Measurements from ENCODE around the gene SPATA46.

Gene SPATA46

GRCh38 chr1:162383516-162383915, 6.9 kb upstream of the SPATA46 start:
- WGBS: 92% methylated on average over 8 of the region's 8 CpGs
- 0 out of 2 replicates have a peak, but pooled peaks cover 7% of the 10 kb centered on the region for H3K36me3 ChIP-seq (ENCODE audit: insufficient read depth, low read length)
- no peak overlapping the region for H3K9ac ChIP-seq (ENCODE audit: low read depth, low read length)
- H3K4me1 ChIP-seq (ENCODE audit: insufficient read depth, low read length): peaks cover 4% of the 10 kb centered on the region; the same call in 1 of the 2 replicates
- no peaks in the 10 kb centered on the region for H3K27me3 ChIP-seq (ENCODE audit: insufficient read depth, low read length)
- H3K9me3 ChIP-seq (ENCODE audit: insufficient read depth, low read depth, low read length): no peaks in the 10 kb centered on the region
- no peak overlapping the region for H3K4me3 ChIP-seq (ENCODE audit: low read length)
- no peak overlapping the region for H3K27ac ChIP-seq (ENCODE audit: low read depth, low read length)

GRCh38 chr1:162383091-162383490, 6.4 kb upstream of the SPATA46 start:
- Histone ChIP-seq H3K36me3 (ENCODE audit: insufficient read depth, low read length) (0 out of 2 replicates have a peak, but pooled peaks cover 7% of the 10 kb centered on the region), H3K9ac (ENCODE audit: low read depth, low read length) (no peak overlapping the region), H3K9me3 (ENCODE audit: insufficient read depth, low read depth, low read length) (no peaks in the 10 kb centered on the region), H3K4me1 (ENCODE audit: insufficient read depth, low read length) (peaks cover 4% of the 10 kb centered on the region; the same call in 1 of the 2 replicates), H3K4me3 (ENCODE audit: low read length) (no peak overlapping the region), H3K27ac (ENCODE audit: low read depth, low read length) (no peak overlapping the region), H3K27me3 (ENCODE audit: insufficient read depth, low read length) (no peaks in the 10 kb centered on the region)
- 91% methylated on average over 6 of the region's 6 CpGs for WGBS

GRCh38 chr1:162381941-162382750, 5.5 kb upstream of the SPATA46 start:
- WGBS: 94% methylated on average over 13 of the region's 13 CpGs
- H3K27ac ChIP-seq (ENCODE audit: low read depth, low read length): no peak overlapping the region
- H3K9ac ChIP-seq (ENCODE audit: low read depth, low read length): no peak overlapping the region

GRCh38 chr1:162381383-162381782, 4.7 kb upstream of the SPATA46 start, which contains the start of gene C1orf226:
Gene C1orf226 (plus strand): TSS chr1:162381728. CDS start chr1:162381902, 174 bp downstream.
- no peak within 1 kb of the TSS for H3K27ac ChIP-seq (ENCODE audit: low read depth, low read length)
- H3K4me1 ChIP-seq (ENCODE audit: insufficient read depth, low read length): no peaks in the 10 kb centered on the region; the same call in 1 of the 2 replicates
- 0 out of 2 replicates have a peak, but pooled peaks cover 7% of the 10 kb centered on the region for H3K36me3 ChIP-seq (ENCODE audit: insufficient read depth, low read length)
- WGBS: 96% methylated on average over 3 of the region's 3 CpGs
- H3K9me3 ChIP-seq (ENCODE audit: insufficient read depth, low read depth, low read length): no peaks in the 10 kb centered on the region
- H3K4me3 ChIP-seq (ENCODE audit: low read length): no peak within 1 kb of the TSS
- no peak within 1 kb of the TSS for H3K9ac ChIP-seq (ENCODE audit: low read depth, low read length)
- H3K27me3 ChIP-seq (ENCODE audit: insufficient read depth, low read length): no peaks in the 10 kb centered on the region

More at GRCh38 chr1:162381941-162382750, 5.5 kb upstream of the SPATA46 start:
- Histone ChIP-seq H3K36me3 (ENCODE audit: insufficient read depth, low read length) (0 out of 2 replicates have a peak, but pooled peaks cover 7% of the 10 kb centered on the region), H3K9me3 (ENCODE audit: insufficient read depth, low read depth, low read length) (no peaks in the 10 kb centered on the region), H3K4me3 (ENCODE audit: low read length) (no peak overlapping the region), H3K4me1 (ENCODE audit: insufficient read depth, low read length) (no peaks in the 10 kb centered on the region; the same call in 1 of the 2 replicates), H3K27me3 (ENCODE audit: insufficient read depth, low read length) (no peaks in the 10 kb centered on the region)

- Histone ChIP-seq H3K9ac (ENCODE audit: low read depth, low read length) (no peak overlapping the region), H3K4me1 (ENCODE audit: insufficient read depth, low read length) (no peaks in the 10 kb centered on the region; the same call in 1 of the 2 replicates), H3K27me3 (ENCODE audit: insufficient read depth, low read length) (no peaks in the 10 kb centered on the region), H3K36me3 (ENCODE audit: insufficient read depth, low read length) (0 out of 2 replicates have a peak, but pooled peaks cover 7% of the 10 kb centered on the region), H3K27ac (ENCODE audit: low read depth, low read length) (no peak overlapping the region), H3K9me3 (ENCODE audit: insufficient read depth, low read depth, low read length) (no peaks in the 10 kb centered on the region), H3K4me3 (ENCODE audit: low read length) (no peak overlapping the region)
- WGBS: 97% methylated on average over 6 of the region's 6 CpGs
Measured at GRCh38 chr1:162380061-162380846, 3.6 kb upstream of the SPATA46 start.

- Histone ChIP-seq H3K27me3 (ENCODE audit: insufficient read depth, low read length) (no peaks in the 10 kb centered on the region), H3K9ac (ENCODE audit: low read depth, low read length) (no peak overlapping the region), H3K36me3 (ENCODE audit: insufficient read depth, low read length) (no peaks in the 10 kb centered on the region), H3K9me3 (ENCODE audit: insufficient read depth, low read depth, low read length) (no peaks in the 10 kb centered on the region), H3K4me3 (ENCODE audit: low read length) (no peak overlapping the region), H3K4me1 (ENCODE audit: insufficient read depth, low read length) (no peaks in the 10 kb centered on the region), H3K27ac (ENCODE audit: low read depth, low read length) (no peak overlapping the region)
- WGBS: 86% methylated on average over 8 of the region's 8 CpGs
Measured at GRCh38 chr1:162375463-162375862, 1.2 kb downstream of the SPATA46 start.

- WGBS: 94% methylated on average over 9 of the region's 9 CpGs
- Histone ChIP-seq H3K4me3 (ENCODE audit: low read length) (no peak overlapping the region), H3K27ac (ENCODE audit: low read depth, low read length) (no peak overlapping the region), H3K36me3 (ENCODE audit: insufficient read depth, low read length) (no peaks in the 10 kb centered on the region), H3K9me3 (ENCODE audit: insufficient read depth, low read depth, low read length) (no peaks in the 10 kb centered on the region), H3K9ac (ENCODE audit: low read depth, low read length) (no peak overlapping the region), H3K27me3 (ENCODE audit: insufficient read depth, low read length) (no peaks in the 10 kb centered on the region), H3K4me1 (ENCODE audit: insufficient read depth, low read length) (no peaks in the 10 kb centered on the region)
Measured at GRCh38 chr1:162374406-162374805, 2.2 kb downstream of the SPATA46 start.

GRCh38 chr1:162373541-162374260, 3.0 kb downstream of the SPATA46 start:
- H3K9ac ChIP-seq (ENCODE audit: low read depth, low read length): no peak overlapping the region
- H3K4me3 ChIP-seq (ENCODE audit: low read length): no peak overlapping the region
- no peaks in the 10 kb centered on the region for H3K4me1 ChIP-seq (ENCODE audit: insufficient read depth, low read length)
- no peaks in the 10 kb centered on the region for H3K27me3 ChIP-seq (ENCODE audit: insufficient read depth, low read length)
- peaks cover 5% of the 10 kb centered on the region; the same call in 1 of the 2 replicates for H3K36me3 ChIP-seq (ENCODE audit: insufficient read depth, low read length)
- no peaks in the 10 kb centered on the region for H3K9me3 ChIP-seq (ENCODE audit: insufficient read depth, low read depth, low read length)
- 94% methylated on average over 8 of the region's 8 CpGs for WGBS
- H3K27ac ChIP-seq (ENCODE audit: low read depth, low read length): no peak overlapping the region

GRCh38 chr1:162373072-162373427, 3.6 kb downstream of the SPATA46 start:
- no peak overlapping the region for H3K27ac ChIP-seq (ENCODE audit: low read depth, low read length)
- H3K36me3 ChIP-seq (ENCODE audit: insufficient read depth, low read length): peaks cover 5% of the 10 kb centered on the region; the same call in 1 of the 2 replicates
- 83% methylated on average over 1 of the region's 1 CpG for WGBS
- H3K9me3 ChIP-seq (ENCODE audit: insufficient read depth, low read depth, low read length): no peaks in the 10 kb centered on the region
- no peak overlapping the region for H3K9ac ChIP-seq (ENCODE audit: low read depth, low read length)
- no peaks in the 10 kb centered on the region for H3K4me1 ChIP-seq (ENCODE audit: insufficient read depth, low read length)
- no peaks in the 10 kb centered on the region for H3K27me3 ChIP-seq (ENCODE audit: insufficient read depth, low read length)
- no peak overlapping the region for H3K4me3 ChIP-seq (ENCODE audit: low read length)

- Histone ChIP-seq H3K27me3 (ENCODE audit: insufficient read depth, low read length) (no peaks in the 10 kb centered on the region), H3K27ac (ENCODE audit: low read depth, low read length) (no peak overlapping the region), H3K36me3 (ENCODE audit: insufficient read depth, low read length) (peaks cover 11% of the 10 kb centered on the region; the same call in 1 of the 2 replicates), H3K4me3 (ENCODE audit: low read length) (no peak overlapping the region), H3K4me1 (ENCODE audit: insufficient read depth, low read length) (no peaks in the 10 kb centered on the region), H3K9me3 (ENCODE audit: insufficient read depth, low read depth, low read length) (no peaks in the 10 kb centered on the region), H3K9ac (ENCODE audit: low read depth, low read length) (no peak overlapping the region)
- 89% methylated on average over 13 of the region's 13 CpGs for WGBS
Measured at GRCh38 chr1:162372159-162373071, 4.2 kb downstream of the SPATA46 start.

Measured in HUES64 (cell line).